A673 (cell line): Measurements from ENCODE around the gene PDGFD.

ENCODE experiments used
- EZH2 ChIP-seq: fragments of 200-600 bp; sonication (generic); IDR thresholded peaks from 2 replicates; pipeline ENCODE4 v1.6.1; 2017; ENCODE audit warnings: borderline replicate concordance, low read depth, mild to moderate bottlenecking, mixed read lengths, antibody characterized with exemption, low read length; ENCODE audit not compliant: poor library complexity, severe bottlenecking
- TF ChIP-seq, protein P1 (sequence below): fragments of 300-800, 200-600 bp; sonication (generic); conservative IDR thresholded peaks from 2 replicates; pipeline ENCODE4 v1.5.1; 2017; ENCODE audit warnings: low read depth, mild to moderate bottlenecking, antibody characterized with exemption, low read length, moderate library complexity, mixed read lengths

DNA sequence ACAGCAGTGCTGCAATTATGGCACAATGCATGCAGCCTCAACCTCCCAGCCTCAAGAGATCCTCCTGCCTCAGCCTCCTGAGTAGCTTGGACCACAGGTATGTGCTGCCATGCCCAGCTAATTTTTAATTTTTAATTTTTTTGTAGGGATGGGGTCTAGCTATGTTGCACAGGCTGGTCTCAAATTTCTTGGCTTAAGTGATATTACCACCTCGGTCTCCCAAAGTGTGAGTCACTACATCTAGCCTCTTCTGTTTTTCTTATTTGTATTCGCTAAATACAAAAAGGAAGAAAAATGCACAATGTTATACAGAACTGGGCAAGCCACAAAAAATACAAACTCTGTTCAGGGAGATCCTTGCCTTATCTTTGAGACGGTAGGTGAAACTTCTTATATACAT, 65.4 kb downstream of the PDGFD start:
- TF ChIP-seq, protein P1, sequence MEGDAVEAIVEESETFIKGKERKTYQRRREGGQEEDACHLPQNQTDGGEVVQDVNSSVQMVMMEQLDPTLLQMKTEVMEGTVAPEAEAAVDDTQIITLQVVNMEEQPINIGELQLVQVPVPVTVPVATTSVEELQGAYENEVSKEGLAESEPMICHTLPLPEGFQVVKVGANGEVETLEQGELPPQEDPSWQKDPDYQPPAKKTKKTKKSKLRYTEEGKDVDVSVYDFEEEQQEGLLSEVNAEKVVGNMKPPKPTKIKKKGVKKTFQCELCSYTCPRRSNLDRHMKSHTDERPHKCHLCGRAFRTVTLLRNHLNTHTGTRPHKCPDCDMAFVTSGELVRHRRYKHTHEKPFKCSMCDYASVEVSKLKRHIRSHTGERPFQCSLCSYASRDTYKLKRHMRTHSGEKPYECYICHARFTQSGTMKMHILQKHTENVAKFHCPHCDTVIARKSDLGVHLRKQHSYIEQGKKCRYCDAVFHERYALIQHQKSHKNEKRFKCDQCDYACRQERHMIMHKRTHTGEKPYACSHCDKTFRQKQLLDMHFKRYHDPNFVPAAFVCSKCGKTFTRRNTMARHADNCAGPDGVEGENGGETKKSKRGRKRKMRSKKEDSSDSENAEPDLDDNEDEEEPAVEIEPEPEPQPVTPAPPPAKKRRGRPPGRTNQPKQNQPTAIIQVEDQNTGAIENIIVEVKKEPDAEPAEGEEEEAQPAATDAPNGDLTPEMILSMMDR: no peak
- TF ChIP-seq EZH2: no peak
